ENCODE results near the gene CEP41.

Gene CEP41

DNA sequence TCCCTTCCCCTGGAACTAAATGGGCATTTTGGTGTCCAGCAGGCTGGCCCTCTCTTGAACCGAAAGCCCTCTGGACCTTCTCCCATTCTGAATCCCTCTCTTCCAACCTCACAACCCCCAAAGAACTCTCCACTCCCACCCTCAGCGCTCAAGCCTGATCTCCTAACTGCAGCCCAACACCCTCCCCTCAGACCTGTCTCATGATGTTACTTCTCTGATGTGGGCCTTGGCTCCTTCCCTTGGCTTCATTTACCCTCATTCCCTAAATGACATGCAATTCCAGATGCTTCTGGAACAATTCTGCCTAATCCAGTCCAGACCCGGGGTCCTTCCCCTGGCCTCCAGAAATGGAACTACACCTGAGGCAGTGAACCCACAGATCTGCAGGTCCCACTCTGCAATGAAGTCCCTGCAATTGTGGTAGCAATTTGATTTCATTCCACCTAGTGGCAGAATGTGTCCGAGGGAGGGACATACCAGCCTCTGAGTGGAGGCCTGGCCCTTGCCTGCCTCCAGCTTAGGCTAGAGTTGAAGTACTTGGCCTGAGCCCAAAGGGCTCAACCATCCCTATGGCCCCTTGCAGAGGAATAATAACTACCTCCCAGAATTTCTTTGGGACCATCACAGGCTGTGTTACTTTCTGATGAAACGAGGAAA, 4.1 kb upstream of the CEP41 start:
- Histone ChIP-seq H3K27me3 (no peaks in the 10 kb centered on the region), H3K9me3 (replicated peaks in 1 of 11) (peaks cover 12 to 41% (median 26%) of the 10 kb centered on the region in 11 experiments; a peak in 21 of 22 replicates), H3K36me3 (peaks cover 0 to 4% (median 0%) of the 10 kb centered on the region in 11 experiments; a peak in 1 of 22 replicates), H3K4me2 (no peak overlapping the region), H3K4me3 (no peak overlapping the region), H3K4me1 (peaks cover 11 to 19% (median 14%) of the 10 kb centered on the region in 10 experiments), H4K20me1 (no peaks in the 10 kb centered on the region), H3K27ac (no peak overlapping the region), H3K9ac (no peak overlapping the region)
- TF ChIP-seq Cebpa-rat (IDR thresholded peaks at IDR 0.05) = no peak

- Histone ChIP-seq H3K4me2 (no peak overlapping the region), H4K20me1 (no peaks in the 10 kb centered on the region), H3K9ac (no peak overlapping the region), H3K4me1 (peaks cover 14 to 22% (median 19%) of the 10 kb centered on the region in 10 experiments), H3K9me3 (replicated peaks in 1 of 11) (peaks cover 12 to 47% (median 33%) of the 10 kb centered on the region in 11 experiments; a peak in 21 of 22 replicates), H3K36me3 (peaks cover 0 to 10% (median 0%) of the 10 kb centered on the region in 11 experiments; a peak in 4 of 22 replicates), H3K27me3 (no peaks in the 10 kb centered on the region), H3K27ac (no peak overlapping the region), H3K4me3 (no peak overlapping the region)
- no peak for TF ChIP-seq Cebpa-rat (IDR thresholded peaks at IDR 0.05)
These were observed 3.4 kb upstream of the CEP41 start for GRCh38 chr7:130444234-130444633.

DNA sequence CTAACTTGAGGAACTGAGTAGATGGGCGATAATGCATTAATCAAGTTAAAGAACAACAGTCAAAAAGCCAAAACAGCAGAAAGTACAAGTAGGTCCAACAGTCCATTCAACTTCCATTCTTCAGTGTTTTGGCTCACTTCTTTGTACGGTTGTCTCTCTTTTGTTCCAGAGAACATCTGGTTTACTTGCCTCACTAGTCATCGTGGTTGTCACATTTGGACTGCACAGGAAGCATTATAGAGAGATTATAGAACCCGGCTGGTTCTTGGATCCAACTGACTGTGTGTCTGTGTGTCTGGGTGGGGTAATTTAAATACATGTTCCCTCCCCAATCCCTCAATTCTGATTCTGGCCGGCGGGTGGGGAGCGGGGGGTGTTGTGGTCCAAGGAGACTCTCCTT, 1.8 kb upstream of the CEP41 start:
- Histone ChIP-seq H3K27ac (no peak overlapping the region), H3K9ac (no peak overlapping the region), H3K4me3 (no peak overlapping the region), H4K20me1 (no peaks in the 10 kb centered on the region), H3K9me3 (replicated peaks in 1 of 11) (peaks cover 3 to 39% (median 27%) of the 10 kb centered on the region in 11 experiments; a peak in 21 of 22 replicates), H3K4me1 (peaks cover 14 to 23% (median 19%) of the 10 kb centered on the region in 10 experiments), H3K36me3 (peaks cover 0 to 13% (median 0%) of the 10 kb centered on the region in 11 experiments; a peak in 7 of 22 replicates), H3K27me3 (no peaks in the 10 kb centered on the region), H3K4me2 (peak overlapping the region in 1 of 11 experiments; percentile 65; a peak in 2 of 22 replicates)
- TF ChIP-seq Cebpa-rat (IDR thresholded peaks at IDR 0.05) = no peak

DNA sequence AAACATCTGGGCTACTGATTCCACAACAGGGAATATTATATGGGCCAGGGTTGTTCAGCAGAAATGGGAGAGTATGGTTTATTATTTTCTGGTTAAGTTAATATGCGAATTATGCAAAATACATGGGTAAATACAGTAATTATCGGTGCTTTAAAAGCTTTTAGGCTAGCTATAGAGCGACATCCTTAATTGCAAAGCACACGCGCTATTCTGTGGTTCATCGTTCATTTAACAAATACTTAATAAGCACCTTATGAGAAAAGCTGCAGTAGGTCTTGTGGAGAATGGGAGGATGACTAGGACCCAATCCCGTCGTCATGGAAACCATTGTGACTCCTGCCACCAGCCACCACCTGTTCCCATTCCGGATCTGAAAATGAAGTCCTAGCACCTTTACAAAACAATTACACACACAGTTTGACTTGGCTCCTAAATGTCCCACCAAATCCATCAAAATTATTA, 623 bp upstream of the CEP41 start:
- peaks cover 14 to 25% (median 20%) of the 10 kb centered on the region in 10 experiments for H3K4me1 ChIP-seq
- H3K9me3 ChIP-seq (replicated peaks in 1 of 11) = peaks cover 0 to 42% (median 25%) of the 10 kb centered on the region in 11 experiments; a peak in 16 of 22 replicates
- peaks cover 0 to 13% (median 3%) of the 10 kb centered on the region in 11 experiments; a peak in 9 of 22 replicates for H3K36me3 ChIP-seq
- H3K9ac ChIP-seq = peak overlapping the region; percentile 70 to 97 (median 89)
- peak overlapping the region; percentile 75 to 98 (median 95) for H3K27ac ChIP-seq
- TF ChIP-seq Cebpa-rat (IDR thresholded peaks at IDR 0.05) = no peak
- H4K20me1 ChIP-seq = no peaks in the 10 kb centered on the region
- peak overlapping the region; percentile 65 to 80 (median 70); a peak in 19 of 20 replicates for H3K4me3 ChIP-seq
- H3K4me2 ChIP-seq = peak overlapping the region; percentile 50 to 81 (median 75)
- H3K27me3 ChIP-seq = no peaks in the 10 kb centered on the region

DNA sequence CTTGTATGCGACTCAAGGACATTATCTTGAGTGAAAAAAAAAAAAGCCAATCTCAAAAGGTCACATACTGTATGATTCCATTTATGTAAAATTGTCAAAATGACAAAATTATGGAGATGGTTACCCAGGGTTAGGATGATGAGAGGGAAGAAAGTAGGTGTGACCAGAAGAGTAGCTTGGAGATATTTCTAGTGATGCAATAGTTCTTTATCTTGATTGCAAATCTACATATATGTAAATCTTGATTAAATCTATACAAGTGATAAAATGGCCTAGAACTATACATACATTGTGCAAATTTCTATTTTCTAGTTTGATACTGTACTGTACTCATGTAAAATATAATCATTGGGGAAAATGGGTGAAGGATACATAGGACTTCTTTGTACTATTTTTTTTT, 4.6 kb downstream of the CEP41 start:
- no peak for TF ChIP-seq Cebpa-rat (IDR thresholded peaks at IDR 0.05)
- H3K27ac ChIP-seq = peak overlapping the region in 2 of 11 experiments; percentile 49 to 57; a peak in 2 of 22 replicates
- no peak overlapping the region for H3K4me3 ChIP-seq
- H3K4me1 ChIP-seq = peaks cover 28 to 71% (median 55%) of the 10 kb centered on the region in 10 experiments
- peak overlapping the region in 4 of 11 experiments; percentile 69 to 86 (median 83); a peak in 8 of 22 replicates for H3K4me2 ChIP-seq
- H4K20me1 ChIP-seq = no peaks in the 10 kb centered on the region
- H3K9me3 ChIP-seq (replicated peaks in 1 of 11) = peaks cover 0 to 46% (median 29%) of the 10 kb centered on the region in 11 experiments; a peak in 17 of 22 replicates
- H3K27me3 ChIP-seq = no peaks in the 10 kb centered on the region
- peaks cover 0 to 20% (median 6%) of the 10 kb centered on the region in 11 experiments; a peak in 11 of 22 replicates for H3K36me3 ChIP-seq
- H3K9ac ChIP-seq = no peak overlapping the region

GRCh38 chr7:130435311-130435854, 5.4 kb downstream of the CEP41 start:
- no peak overlapping the region for H3K4me3 ChIP-seq
- peak overlapping the region in 9 of 11 experiments; percentile 32 to 86 (median 60); a peak in 16 of 22 replicates for H3K4me2 ChIP-seq
- no peaks in the 10 kb centered on the region for H3K27me3 ChIP-seq
- H3K27ac ChIP-seq = peak overlapping the region in 8 of 11 experiments; percentile 7 to 67 (median 52); a peak in 15 of 22 replicates
- peaks cover 34 to 78% (median 62%) of the 10 kb centered on the region in 10 experiments for H3K4me1 ChIP-seq
- no peak for TF ChIP-seq Cebpa-rat (IDR thresholded peaks at IDR 0.05)
- H4K20me1 ChIP-seq = no peaks in the 10 kb centered on the region
- peaks cover 0 to 20% (median 6%) of the 10 kb centered on the region in 11 experiments; a peak in 11 of 22 replicates for H3K36me3 ChIP-seq
- peaks cover 0 to 45% (median 28%) of the 10 kb centered on the region in 11 experiments; a peak in 17 of 22 replicates for H3K9me3 ChIP-seq (replicated peaks in 1 of 11)
- no peak overlapping the region for H3K9ac ChIP-seq

DNA sequence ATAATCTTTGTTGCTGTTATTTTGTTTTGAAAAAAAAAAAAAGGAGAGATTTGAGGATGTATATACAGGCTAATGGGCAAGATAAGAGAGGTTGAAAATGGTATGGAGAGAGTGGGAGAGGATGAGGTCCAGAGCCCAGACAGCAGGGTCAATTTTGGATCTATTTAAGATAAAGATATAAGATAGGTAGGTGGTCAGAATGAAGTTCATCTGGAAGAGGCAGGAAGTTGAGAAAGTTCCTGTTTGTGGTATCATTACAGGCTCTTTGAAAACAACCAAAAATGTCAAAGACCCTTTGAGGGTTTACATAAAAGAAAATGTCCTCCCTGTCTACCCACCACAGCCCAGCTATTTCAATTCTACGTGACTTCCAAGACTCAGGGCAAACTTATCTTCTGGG, 7.5 kb downstream of the CEP41 start:
- no peaks in the 10 kb centered on the region for H4K20me1 ChIP-seq
- peaks cover 0 to 16% (median 7%) of the 10 kb centered on the region in 11 experiments; a peak in 10 of 22 replicates for H3K36me3 ChIP-seq
- peak overlapping the region in 5 of 11 experiments; percentile 5 to 41 (median 18); a peak in 6 of 22 replicates for H3K9ac ChIP-seq
- no peaks in the 10 kb centered on the region for H3K27me3 ChIP-seq
- no peak for TF ChIP-seq Cebpa-rat (IDR thresholded peaks at IDR 0.05)
- peak overlapping the region; percentile 42 to 86 (median 70) for H3K4me2 ChIP-seq
- peaks cover 32 to 76% (median 53%) of the 10 kb centered on the region in 10 experiments for H3K4me1 ChIP-seq
- H3K9me3 ChIP-seq (replicated peaks in 1 of 11) = peaks cover 0 to 29% (median 16%) of the 10 kb centered on the region in 11 experiments; a peak in 15 of 22 replicates
- H3K4me3 ChIP-seq = peak overlapping the region in 3 of 10 experiments; percentile 3 to 39 (median 21); a peak in 2 of 20 replicates
- H3K27ac ChIP-seq = peak overlapping the region in 10 of 11 experiments; percentile 19 to 78 (median 62); a peak in 18 of 22 replicates

- H3K27me3 ChIP-seq = no peaks in the 10 kb centered on the region
- H3K4me1 ChIP-seq = peaks cover 32 to 76% (median 53%) of the 10 kb centered on the region in 10 experiments
- peak overlapping the region in 1 of 10 experiments; percentile 39; a peak in 1 of 20 replicates for H3K4me3 ChIP-seq
- peaks cover 0 to 20% (median 7%) of the 10 kb centered on the region in 11 experiments; a peak in 11 of 22 replicates for H3K36me3 ChIP-seq
- H3K4me2 ChIP-seq = peak overlapping the region; percentile 42 to 86 (median 70); a peak in 20 of 22 replicates
- H3K27ac ChIP-seq = peak overlapping the region in 9 of 11 experiments; percentile 27 to 78 (median 64); a peak in 16 of 22 replicates
- H3K9ac ChIP-seq = peak overlapping the region in 2 of 11 experiments; percentile 2 to 28; a peak in 4 of 22 replicates
- H4K20me1 ChIP-seq = no peaks in the 10 kb centered on the region
- H3K9me3 ChIP-seq (replicated peaks in 1 of 11) = peaks cover 0 to 25% (median 12%) of the 10 kb centered on the region in 11 experiments; a peak in 14 of 22 replicates
- no peak for TF ChIP-seq Cebpa-rat (IDR thresholded peaks at IDR 0.05)
These were observed 7.9 kb downstream of the CEP41 start for GRCh38 chr7:130432886-130433285.

Data from BLaER1 treated with 17β-estradiol and CSF1 and Interleukin-3, amounts not matched to agents 10 nM and 100 nM (cell line).